Epithelial cell of prostate (primary cell): ENCODE results near the gene BRF1.

Experiments
- DNase-seq: peaks from one replicate; pipeline ENCODE4 v3.0.0-alpha.2; 2011; ENCODE audit warnings: low read depth, low spot score
- H3K27ac ChIP-seq: fragments of 450-650 bp; 2 replicates; pipeline ENCODE4 v1.5.1; 2017; ENCODE audit warnings: mild to moderate bottlenecking

BRF1 gene

DNA sequence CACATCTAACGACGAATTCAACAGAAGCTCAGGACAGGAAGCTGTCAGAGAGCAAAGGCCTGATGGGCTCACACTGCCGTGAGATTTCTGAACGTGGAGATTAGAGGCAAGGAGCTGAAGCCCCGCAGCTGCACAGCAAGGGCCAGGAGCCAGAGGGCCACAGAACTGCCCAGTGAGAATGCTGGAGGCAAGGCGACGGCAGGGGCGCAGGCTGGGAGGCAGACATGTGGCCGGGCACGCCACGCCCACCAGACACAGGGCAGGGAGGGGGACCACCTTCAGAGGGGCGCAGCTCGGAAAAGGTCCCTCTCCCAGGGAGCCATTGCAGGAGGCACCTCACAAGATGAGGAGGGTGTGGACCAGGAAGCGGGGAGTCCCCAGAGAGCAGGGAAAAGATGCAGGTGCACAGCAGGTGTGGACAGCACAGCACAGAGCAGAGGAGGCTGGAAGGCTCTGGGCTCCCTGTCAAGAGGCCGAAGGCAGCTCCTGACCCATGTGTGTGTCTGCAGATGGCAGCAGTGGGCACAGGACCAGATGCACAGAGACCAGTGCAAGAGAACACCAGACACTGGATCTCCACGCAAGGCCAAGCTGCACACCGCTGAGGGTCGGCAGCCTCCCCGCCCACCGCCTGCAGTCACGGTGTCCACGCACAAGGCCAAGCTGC lies 29.4 kb downstream of the BRF1 start:
- DNase-seq, result no peak
- no peak overlapping the region for H3K27ac ChIP-seq

DNA sequence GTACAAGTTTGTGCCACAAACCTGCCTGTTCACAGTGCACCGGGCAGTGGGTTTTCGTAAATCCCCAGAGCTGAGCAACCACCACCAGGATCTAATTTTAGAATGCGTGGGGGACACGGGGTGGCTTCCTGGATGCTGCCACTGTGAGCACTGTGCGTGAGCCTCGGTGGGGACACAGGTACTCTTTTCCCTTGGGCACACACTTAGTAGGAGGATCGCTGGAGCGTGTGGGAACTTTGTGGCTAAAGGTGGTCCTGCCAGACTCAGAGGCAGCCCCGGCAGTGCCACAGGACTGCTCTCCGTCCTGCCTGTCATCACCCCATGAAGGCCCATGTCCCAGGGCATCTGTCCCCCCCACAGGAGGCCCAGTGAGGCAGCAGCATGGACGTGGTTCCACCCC lies 31.4 kb downstream of the BRF1 start:
- no peak for DNase-seq
- no peak overlapping the region for H3K27ac ChIP-seq

DNA sequence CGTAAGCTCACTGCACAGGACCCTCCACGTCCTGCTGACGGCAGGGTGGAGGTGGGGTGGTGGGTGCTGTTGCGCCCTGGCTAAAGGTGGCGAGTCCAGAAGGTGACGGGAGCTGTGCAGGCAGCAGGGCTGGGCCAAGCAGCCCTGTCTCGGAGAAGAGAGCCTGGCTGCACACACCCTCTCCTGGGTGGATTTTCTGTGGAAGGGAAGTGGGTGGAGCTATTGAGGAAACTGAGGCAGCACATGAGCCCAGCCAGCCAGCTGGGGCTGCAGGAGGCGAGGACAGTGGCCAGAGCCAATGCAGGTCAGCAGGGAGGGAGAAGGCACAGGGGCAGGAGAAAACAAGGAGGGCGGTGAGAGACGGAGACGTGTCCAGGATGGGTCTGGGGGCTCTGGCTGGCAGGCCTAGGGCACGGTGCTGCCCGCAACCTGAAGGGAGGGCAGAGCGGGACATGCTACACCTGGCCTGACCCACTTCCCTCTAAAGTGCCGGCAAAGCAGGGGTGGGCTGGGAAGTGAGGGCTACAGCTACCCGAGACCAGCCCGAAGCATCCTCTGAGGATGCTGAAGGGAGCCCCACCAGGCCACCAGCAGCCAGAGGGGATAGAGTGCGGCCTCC lies 32.0 kb downstream of the BRF1 start:
- no peak for DNase-seq
- H3K27ac ChIP-seq, result no peak overlapping the region

DNA sequence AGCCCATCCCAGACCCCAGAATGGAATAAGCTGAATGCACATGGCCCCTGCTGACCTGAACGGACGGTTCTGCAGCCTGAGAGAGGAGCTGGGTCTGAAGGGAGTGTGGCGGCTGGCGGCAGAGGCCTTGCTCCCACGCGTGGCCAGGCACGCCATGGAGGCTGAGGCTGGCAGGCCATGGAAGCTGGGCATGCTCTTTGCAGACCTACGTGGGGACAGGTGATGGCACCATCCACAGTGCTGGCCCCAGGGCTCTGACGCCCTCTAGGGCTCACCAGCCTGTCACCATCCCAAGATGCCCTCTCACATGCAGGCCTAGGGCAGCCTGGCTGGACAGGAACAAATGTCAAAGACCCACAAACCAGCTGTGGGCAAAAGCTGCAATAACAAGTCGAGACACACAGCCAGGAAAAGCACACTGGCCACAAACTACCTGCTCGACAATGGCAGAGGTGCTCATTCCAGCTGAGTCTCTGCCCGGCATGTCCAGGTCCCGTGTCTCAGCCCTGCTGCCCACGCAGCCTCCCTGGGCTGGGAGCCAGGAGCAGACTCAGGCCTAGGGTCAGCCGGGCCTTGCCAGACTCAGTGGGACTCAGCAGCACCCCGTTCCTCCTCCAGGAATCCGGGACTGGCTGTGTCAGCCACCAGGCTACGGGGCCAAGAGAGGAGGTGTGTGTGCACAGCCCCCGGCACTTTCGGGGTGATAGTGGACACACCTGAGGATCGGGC lies 32.8 kb downstream of the BRF1 start:
- DNase-seq, result no peak
- H3K27ac ChIP-seq, result no peak overlapping the region

DNA sequence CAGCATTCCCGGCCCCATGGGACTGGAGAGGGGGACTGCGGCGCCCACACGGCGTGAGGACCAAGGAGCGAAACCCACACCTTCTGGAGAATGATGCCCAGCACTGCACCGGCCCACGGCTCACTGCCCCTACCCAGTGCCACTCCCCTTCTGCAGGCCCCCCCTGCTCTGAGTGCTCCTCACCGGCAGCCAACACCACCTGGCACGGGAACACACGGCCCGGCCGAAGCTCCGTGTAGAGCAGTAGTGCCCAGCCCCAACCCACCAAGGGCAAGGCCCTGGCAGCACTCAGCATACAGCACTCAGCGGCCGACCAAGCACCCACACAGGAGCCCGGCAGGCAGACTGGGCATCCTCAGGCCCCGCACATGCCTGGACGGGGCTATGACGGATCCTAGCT lies 39.0 kb downstream of the BRF1 start:
- no peak for DNase-seq

DNA sequence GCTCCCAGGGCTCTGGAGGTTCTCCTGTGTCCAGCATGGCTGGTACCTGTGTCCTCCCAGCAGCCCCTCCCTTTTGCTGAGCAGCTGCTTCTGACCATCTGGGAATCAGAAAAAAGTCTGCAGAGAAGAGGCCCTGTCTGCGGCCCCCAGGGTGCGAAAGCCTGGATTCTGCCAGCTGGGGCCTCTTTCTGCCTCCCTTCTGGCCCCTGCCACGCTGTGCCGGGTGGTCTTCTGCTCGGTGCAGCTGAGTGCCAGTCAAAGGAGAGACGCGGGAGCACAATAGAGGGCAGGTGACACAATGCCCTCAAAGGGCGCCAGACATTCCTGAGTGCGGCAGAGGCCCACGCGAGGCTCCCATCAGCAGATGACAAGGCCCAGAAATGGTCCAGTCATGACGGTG lies 39.8 kb downstream of the BRF1 start:
- no peak for DNase-seq
- no peak overlapping the region for H3K27ac ChIP-seq

More for the DNA sequence above, 39.0 kb downstream of the BRF1 start:
- no peak overlapping the region for H3K27ac ChIP-seq

DNA sequence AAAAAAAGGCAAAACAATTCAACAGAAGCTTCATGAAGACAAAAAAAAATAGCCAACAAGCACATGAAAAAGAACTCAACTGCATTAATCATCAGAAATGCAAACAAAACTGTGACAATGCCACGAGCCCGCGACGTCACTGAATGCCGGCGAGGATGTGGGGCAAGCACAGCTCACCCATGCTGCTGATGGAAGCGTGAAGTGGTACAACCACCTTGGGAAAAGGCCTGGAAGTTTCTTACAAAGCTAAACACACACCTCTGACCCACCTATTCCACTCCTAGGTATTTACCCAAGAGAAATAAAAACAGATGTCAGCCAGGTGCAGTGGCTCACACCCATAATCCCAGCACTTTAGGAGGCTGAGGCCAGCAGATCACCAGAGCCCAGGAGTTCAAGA lies 42.0 kb downstream of the BRF1 start:
- DNase-seq, result no peak
- no peak overlapping the region for H3K27ac ChIP-seq

DNA sequence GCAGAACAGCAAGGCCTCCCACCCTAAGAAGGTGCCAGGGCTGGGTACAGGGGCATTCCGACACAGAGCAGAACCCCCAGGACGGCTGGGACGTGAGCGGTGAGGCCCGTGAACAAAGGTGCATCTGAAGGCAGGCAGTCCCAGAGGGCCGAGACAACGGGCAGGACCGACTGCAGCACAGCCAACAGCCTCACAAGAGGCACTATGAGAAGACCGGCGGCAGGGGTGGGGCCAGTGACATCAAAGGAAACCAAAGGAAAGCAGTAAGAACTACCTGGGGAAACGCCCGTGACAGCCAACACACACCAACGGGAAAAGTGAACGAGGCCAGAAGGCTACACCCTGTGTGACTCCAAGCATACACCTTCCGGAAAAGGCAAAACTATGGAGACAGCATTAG lies 43.3 kb downstream of the BRF1 start:
- DNase-seq, result no peak
- H3K27ac ChIP-seq, result no peak overlapping the region

DNA sequence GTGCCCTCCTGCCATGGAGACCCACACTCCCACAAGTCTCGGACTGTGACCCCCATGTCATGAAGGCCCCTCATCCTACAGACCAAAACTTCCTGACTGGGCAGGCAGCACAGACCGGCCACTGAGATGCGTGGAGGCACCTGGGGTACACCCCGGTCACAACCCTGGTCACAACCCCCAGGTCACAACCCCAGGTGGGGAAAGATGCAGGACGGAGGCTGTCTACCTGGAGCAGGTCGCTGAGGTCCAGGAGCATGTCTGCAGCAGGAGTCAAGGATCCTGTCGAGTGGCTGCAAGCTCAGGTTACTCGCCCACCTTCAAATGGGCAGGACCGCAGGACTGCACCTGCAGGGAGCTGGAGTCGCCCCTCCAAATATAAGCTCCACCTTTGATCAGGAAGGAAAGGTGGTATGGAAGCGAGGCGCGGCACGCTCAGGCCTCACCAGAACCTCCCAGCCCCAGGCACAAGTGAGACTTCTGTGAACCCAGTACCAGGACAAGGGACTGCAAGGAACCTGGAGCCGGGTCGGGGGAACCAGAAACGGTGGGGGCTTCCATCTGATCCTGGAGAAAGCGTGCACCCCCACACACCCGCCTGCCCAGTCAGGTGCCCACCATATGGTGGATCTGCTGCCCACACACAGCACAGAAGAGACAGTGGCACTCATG lies 44.4 kb downstream of the BRF1 start:
- H3K27ac ChIP-seq, result no peak overlapping the region
- DNase-seq, result no peak

DNA sequence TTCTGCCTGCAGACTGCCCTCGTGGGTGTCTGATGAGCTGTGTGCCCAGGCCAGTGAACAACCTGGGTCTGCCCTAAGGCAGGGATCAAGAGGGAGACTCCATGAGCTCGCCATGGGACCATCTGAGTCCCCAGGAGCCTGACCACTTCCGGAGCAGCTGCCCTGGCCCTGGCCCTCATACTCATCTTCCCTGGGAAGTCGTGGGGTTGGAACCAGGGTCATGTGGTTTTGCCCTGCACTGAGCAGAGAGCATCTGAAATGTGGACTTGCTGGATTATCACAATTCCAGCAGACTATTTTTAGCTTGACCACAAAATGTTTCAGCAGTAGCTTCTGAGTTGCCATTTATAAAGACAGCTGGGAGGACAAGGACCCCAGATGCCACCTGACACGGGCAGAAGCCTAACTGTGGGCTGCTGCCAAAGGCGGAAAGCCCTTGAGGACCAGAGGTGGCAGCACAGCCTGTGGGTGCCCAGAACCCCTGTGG lies 45.7 kb downstream of the BRF1 start:
- DNase-seq, result no peak
- no peak overlapping the region for H3K27ac ChIP-seq

DNA sequence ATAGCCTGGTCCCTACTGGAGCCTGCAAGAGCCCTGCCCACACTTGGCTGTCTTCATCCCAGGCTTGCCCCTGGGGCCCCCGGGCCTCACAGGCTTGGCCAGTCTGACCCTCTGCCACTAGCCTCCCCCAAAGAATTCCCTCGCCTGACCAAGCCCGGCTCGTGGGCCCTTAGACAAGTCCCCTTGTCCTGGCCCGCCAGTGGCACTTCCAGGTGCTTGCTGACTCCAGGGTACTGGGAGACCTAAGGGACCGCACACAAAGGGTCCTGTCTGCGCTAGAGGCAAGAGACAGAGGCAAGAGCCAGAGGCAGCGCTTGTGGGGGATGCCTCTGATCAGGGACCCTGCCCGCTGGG lies 47.5 kb downstream of the BRF1 start:
- H3K27ac ChIP-seq, result no peak overlapping the region
- DNase-seq, result no peak

DNA sequence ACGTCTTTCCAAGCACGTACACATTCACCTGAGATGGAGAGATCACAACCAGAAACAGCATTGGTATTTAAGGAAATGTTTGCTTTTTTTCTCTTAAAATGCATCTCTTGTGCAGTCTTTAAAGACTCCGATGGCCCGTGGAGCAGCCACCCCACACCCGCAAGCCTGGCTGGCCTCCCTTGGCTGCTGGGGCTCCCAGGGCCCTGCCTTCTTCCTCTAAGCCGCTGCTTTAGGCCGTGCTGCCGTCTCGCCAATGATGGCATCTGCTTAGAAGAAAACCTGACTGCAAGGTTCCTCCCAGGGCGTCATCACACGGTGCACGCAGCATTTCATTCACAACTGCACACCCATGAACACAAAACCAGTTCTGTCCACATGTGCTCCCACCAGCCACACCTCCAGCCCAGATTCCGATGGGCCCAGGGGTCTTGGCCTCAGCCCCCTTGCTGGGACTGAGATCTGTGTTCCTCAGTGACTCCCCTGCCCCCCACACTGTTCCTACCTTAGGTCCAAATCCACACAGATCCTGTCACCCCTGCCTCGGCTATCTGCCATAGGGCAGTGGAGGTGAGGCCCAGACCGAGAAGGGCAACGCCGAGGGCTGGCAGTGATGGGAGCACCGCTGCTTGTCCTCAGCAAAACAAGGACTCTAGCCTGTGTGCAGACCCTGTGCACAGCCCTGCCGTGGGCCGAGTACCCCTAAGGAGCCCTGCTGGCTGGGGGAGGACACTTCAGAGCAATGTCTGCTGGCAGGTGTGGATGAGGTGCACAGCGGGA lies 48.1 kb downstream of the BRF1 start:
- H3K27ac ChIP-seq, result no peak overlapping the region
- DNase-seq, result no peak

DNA sequence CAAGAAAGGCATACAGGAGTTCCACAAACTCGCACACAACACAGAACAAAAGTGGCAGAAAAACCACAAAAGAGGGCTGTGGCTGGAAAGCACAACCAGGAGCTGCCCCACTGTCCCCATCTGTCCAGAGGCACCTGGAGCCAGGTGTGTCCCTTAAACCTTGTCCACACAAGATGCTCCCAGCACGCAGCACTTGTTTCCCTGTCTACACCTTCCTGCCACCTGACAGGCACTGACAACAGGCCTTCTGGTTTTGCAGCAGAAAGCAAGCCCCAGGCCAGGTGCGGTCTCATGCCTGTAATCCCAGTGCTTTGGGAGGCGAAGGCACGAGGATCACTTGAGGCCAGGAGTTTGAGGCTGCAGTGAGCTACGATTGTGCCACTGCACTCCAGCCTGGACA lies 48.9 kb downstream of the BRF1 start:
- no peak overlapping the region for H3K27ac ChIP-seq
- DNase-seq, result no peak

DNA sequence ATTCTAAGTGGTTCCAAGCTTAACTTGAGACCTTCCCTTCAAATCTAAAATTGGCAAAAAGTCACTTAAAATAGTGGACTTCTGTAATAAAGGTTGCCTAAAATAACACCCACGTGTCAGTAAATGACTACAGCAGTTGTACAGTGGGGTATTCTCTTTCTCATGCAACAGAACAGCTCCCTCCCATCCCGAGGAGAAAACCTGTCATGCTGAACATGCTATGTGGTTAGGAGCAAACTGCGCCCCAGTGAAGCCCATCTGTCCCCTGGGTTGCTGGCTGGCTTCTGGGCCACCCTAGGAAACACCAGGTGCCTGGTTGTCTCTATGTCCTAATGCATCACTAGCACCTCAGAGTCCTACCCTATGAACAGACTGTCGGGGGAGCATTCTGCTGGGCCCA lies 49.8 kb downstream of the BRF1 start:
- H3K27ac ChIP-seq, result no peak overlapping the region
- DNase-seq, result no peak

DNA sequence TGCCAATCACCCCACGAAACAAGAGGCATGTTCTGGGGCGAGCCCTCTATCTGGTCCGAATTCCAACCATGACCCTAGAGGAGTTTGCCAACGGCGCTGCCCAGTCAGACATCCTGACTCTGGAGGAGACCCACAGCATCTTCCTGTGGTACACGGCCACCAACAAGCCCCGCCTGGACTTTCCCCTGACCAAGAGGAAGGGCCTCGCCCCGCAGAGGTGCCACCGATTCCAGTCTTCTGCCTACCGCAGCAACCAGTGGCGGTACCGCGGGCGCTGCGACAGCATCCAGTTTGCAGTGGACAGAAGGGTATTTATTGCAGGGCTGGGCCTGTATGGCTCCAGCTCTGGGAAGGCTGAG lies 50.8 kb downstream of the BRF1 start:
- no peak for DNase-seq

DNA sequence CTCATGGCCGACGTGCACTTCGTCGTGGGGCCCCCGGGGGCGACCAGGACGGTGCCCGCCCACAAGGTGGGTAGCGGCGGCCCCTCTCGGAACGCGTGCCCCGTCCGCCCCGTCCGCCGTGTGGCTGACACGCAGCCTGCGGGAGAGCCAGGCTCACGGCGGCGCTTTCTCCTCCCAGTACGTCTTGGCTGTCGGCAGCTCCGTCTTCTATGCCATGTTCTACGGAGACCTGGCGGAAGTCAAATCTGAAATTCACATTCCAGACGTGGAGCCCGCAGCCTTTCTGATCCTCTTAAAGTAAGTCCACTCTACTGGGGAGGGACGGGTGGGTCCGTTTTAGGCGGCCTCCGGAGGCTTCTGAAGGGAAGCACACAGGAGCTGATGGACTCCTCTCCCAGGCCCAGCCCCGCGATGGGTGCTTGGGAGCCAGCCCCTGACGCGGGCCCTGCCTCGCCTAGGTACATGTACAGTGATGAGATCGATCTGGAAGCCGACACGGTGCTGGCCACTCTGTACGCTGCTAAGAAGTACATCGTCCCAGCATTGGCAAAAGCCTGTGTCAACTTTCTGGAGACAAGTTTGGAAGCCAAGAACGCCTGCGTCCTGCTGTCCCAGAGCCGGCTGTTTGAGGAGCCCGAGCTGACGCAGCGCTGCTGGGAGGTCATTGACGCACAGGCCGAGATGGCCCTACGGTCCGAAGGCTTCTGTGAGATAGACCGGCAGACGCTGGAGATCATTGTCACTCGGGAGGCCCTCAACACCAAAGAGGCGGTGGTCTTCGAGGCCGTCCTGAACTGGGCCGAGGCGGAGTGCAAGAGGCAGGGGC lies 51.4 kb downstream of the BRF1 start:
- peak overlapping the region; percentile 63 for H3K27ac ChIP-seq
- DNase-seq, result no peak

More for the DNA sequence above, 50.8 kb downstream of the BRF1 start:
- no peak overlapping the region for H3K27ac ChIP-seq

DNA sequence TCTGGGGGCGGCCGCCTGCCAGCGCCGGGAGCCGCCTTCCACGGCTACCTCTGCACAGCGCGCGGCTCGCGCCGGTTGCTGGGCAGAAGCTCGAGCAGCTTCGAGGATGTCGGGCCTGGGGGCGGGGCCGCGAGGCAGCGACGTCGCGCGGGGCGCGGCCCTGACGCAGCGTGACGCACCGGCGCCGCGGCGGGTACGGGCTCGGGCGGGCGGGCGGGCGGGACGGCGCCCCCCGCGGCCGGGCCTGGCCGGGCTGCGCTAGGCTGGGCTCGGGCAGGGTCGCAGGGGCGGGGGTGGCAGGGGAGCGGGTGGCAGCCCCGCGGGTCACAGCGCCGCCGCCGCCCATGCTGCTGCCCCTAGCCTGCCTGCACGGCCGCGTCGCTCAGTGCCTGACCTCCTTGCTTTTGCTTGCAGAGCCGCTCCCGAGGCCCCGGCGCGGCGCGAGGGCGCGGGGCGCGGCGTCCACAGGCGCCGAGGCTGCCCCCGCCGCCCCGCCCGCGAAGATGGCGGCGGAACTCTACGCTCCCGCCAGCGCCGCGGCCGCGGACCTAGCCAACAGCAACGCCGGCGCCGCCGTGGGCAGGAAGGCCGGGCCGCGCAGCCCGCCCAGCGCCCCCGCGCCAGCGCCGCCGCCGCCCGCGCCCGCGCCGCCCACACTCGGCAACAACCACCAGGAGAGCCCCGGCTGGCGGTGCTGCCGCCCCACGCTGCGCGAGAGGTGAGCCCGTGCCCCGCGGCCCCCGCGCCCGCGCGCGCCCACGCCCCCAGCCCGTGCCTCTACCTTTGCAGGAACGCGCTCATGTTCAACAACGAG lies 52.2 kb downstream of the BRF1 start, which contains the start of gene BTBD6:
BTBD6 (plus strand) TSS at position 166 of the 814 bp plus-strand sequence; CDS start at position 345, 179 bp downstream.
- peak; percentile 22 for DNase-seq
- H3K27ac ChIP-seq, result peak within 1 kb of the TSS; percentile 63

DNA sequence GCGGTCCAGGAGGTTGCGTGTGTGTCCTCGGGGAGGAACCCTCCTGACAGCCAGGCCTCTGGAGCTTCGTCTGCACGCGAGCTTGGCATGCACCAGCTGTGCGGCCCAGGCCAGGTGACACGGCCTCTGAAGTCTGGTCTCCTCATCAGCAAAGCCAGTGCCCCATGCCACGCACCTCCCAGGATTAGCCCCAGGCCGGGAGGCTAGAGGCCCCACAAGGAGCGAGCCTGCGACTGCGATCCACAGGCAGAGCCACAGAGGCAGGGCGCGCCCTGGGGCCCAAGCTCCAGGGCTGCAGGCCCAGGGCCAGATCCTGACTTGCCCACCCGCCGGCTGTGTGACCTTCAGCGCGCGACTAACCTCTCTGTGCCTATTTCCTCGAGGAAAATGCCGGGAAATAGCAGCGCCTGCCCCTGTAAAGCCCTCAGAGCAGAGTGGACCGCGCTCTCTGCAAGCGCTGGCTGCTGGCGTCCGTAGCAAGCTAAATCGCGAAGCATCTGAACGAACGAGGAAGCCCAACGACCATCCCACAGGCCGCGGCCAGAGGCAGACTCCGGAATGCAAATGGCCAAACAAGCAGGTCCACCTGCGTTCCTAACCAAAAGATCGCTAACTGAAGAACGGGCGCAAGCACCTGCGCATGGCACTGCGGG lies 53.0 kb downstream of the BRF1 start:
- peak overlapping the region; percentile 63 for H3K27ac ChIP-seq
- DNase-seq, result no peak
